Measurements from ENCODE around the gene FLG2. TPM values are rescaled to one million over a fixed set of nuclear protein-coding genes. Genes with fewer than 3 reads are reported as not detected.

Gene FLG2
- total RNA-seq, 1 donor = not detected

Small RNA genes within 50 kb of the gene (small RNA-seq; reads per million reads assigned to genes)
- gene HMGN3P1 = not detected

Other genes with a start within 250 kb of the FLG2 start
- gene TCHH, start 244.6 kb downstream of the FLG2 start, total RNA-seq (ENCODE audit: low replicate concordance) = 0.09 TPM in 1 of 2 replicates, not detected in the other
- not detected in 2 replicates for gene RPTN, start 200.8 kb downstream of the FLG2 start, total RNA-seq (ENCODE audit: low replicate concordance)
- not detected in 2 replicates for gene HRNR, start 135.8 kb downstream of the FLG2 start, total RNA-seq (ENCODE audit: low replicate concordance)
- under 0.01 TPM in 1 of 2 replicates, not detected in the other for gene FLG, start 34.8 kb downstream of the FLG2 start, total RNA-seq (ENCODE audit: low replicate concordance)
- gene CRNN, start 54.3 kb upstream of the FLG2 start, total RNA-seq (ENCODE audit: low replicate concordance) = not detected in 2 replicates
- gene LCE5A, start 150.8 kb upstream of the FLG2 start, total RNA-seq (ENCODE audit: low replicate concordance) = not detected in 2 replicates
- gene CRCT1, start 154.5 kb upstream of the FLG2 start, total RNA-seq (ENCODE audit: low replicate concordance) = not detected in 2 replicates
- gene LCE3E, start 206.8 kb upstream of the FLG2 start, total RNA-seq (ENCODE audit: low replicate concordance) = not detected in 2 replicates
- not detected in 2 replicates for gene LCE3D, start 220.5 kb upstream of the FLG2 start, total RNA-seq (ENCODE audit: low replicate concordance)
- gene LCE3C, start 240.2 kb upstream of the FLG2 start, total RNA-seq (ENCODE audit: low replicate concordance) = not detected in 2 replicates

Measured in fibroblast of the aortic adventitia (primary cell).